ENCODE measurements around the gene RPL37.

Gene RPL37

GRCh38 chr5:40833712-40834229 lies 1.3 kb downstream of the RPL37 start:
- H3K4me3 ChIP-seq (replicated peaks; ENCODE audit: low read depth, low read length): peak overlapping the region; percentile 94
- DNase-seq (ENCODE audit: low read depth): no peak
- TF ChIP-seq, protein P1, sequence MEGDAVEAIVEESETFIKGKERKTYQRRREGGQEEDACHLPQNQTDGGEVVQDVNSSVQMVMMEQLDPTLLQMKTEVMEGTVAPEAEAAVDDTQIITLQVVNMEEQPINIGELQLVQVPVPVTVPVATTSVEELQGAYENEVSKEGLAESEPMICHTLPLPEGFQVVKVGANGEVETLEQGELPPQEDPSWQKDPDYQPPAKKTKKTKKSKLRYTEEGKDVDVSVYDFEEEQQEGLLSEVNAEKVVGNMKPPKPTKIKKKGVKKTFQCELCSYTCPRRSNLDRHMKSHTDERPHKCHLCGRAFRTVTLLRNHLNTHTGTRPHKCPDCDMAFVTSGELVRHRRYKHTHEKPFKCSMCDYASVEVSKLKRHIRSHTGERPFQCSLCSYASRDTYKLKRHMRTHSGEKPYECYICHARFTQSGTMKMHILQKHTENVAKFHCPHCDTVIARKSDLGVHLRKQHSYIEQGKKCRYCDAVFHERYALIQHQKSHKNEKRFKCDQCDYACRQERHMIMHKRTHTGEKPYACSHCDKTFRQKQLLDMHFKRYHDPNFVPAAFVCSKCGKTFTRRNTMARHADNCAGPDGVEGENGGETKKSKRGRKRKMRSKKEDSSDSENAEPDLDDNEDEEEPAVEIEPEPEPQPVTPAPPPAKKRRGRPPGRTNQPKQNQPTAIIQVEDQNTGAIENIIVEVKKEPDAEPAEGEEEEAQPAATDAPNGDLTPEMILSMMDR (IDR thresholded peaks at IDR 0.05; ENCODE audit: low read length, missing control alignments): no peak

- TF ChIP-seq, protein P1 (IDR thresholded peaks at IDR 0.05; ENCODE audit: low read length, missing control alignments): no peak
- no peak for DNase-seq (ENCODE audit: low read depth)
- H3K4me3 ChIP-seq (replicated peaks; ENCODE audit: low read depth, low read length): peak overlapping the region; percentile 94
Observed at GRCh38 chr5:40832345-40832744, 2.7 kb downstream of the RPL37 start.

DNA sequence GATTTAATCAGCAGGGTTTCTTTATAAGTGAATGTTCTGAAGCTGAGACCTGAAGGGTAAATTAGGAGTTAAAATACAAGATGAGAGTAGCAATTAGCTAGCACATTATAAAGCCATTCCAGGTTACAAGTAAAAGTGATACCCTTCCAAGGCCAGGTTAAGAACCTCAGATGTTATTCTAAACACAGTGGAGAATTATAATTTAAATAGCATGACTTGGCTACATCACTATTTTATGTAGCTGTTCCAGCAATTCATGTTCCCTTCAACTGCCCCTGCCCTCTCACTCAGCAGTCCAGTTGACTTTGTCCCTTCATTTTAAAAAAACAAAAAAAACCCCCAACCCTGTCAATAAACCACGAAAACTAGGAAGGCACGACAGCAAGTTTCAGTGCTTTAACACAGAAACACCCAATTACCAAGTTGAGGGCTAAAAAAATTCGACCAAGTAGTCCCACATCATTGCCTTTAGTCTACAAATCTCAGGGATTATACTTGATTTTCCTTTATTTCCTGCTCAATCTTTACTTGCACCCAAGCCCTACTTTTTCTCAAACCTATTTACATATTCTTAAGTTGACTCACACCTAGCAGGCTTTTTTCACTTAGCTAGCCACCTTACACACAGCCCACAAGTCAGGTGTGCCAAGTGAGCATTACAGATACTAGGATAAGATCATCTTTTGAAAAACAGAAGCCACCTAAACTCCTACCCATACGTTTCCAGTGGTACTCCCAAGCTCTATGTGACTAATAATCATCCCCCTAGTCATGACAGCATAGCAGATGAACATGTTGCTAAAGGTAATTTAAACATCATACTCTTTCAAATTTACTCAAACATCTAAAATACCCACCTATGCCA lies 3.4 kb downstream of the RPL37 start:
- H3K4me3 ChIP-seq (replicated peaks; ENCODE audit: low read depth, low read length): no peak overlapping the region
- DNase-seq (ENCODE audit: low read depth): no peak
- TF ChIP-seq, protein P1 (IDR thresholded peaks at IDR 0.05; ENCODE audit: low read length, missing control alignments): no peak

GRCh38 chr5:40829748-40830533 lies 5.1 kb downstream of the RPL37 start:
- TF ChIP-seq, protein P1 (IDR thresholded peaks at IDR 0.05; ENCODE audit: low read length, missing control alignments): no peak
- no peak for DNase-seq (ENCODE audit: low read depth)
- no peak overlapping the region for H3K4me3 ChIP-seq (replicated peaks; ENCODE audit: low read depth, low read length)

GRCh38 chr5:40828690-40829661 lies 6.0 kb downstream of the RPL37 start:
- no peak for DNase-seq (ENCODE audit: low read depth)
- TF ChIP-seq, protein P1 (IDR thresholded peaks at IDR 0.05; ENCODE audit: low read length, missing control alignments): no peak

GRCh38 chr5:40828021-40828631 lies 6.9 kb downstream of the RPL37 start:
- no peak overlapping the region for H3K4me3 ChIP-seq (replicated peaks; ENCODE audit: low read depth, low read length)
- DNase-seq (ENCODE audit: low read depth): no peak
- TF ChIP-seq, protein P1 (IDR thresholded peaks at IDR 0.05; ENCODE audit: low read length, missing control alignments): no peak

More at GRCh38 chr5:40828690-40829661, 6.0 kb downstream of the RPL37 start:
- no peak overlapping the region for H3K4me3 ChIP-seq (replicated peaks; ENCODE audit: low read depth, low read length)
